ENCODE data around the gene AMMECR1L.
"Not testable (repeated sequence)": the region's sequence is repeated elsewhere in the genome, so short reads cannot be mapped to it uniquely, and the experiment has no call there.

Gene AMMECR1L

GRCh38 chr2:127829845-127830246, 55.9 kb downstream of the AMMECR1L start:
- DNase-seq, result peak; percentile 43

- not testable (repeated sequence) for DNase-seq
Measured at GRCh38 chr2:127826708-127827107, 59.0 kb downstream of the AMMECR1L start.

- no peak for DNase-seq
Measured at GRCh38 chr2:127826047-127826446, 59.7 kb downstream of the AMMECR1L start.

- DNase-seq, result no peak
Measured at GRCh38 chr2:127820080-127820668, 65.6 kb downstream of the AMMECR1L start.

GRCh38 chr2:127818794-127819425, 66.8 kb downstream of the AMMECR1L start:
- DNase-seq, result no peak

GRCh38 chr2:127818241-127818640, 67.5 kb downstream of the AMMECR1L start:
- DNase-seq, result no peak

GRCh38 chr2:127814677-127815076, 71.1 kb downstream of the AMMECR1L start:
- DNase-seq, result no peak

- not testable (repeated sequence) for DNase-seq
Measured at GRCh38 chr2:127812441-127812840, 73.3 kb downstream of the AMMECR1L start.
